Body of pancreas (tissue), 4 donors: Measurements from ENCODE around the gene KRT23. TPM values are rescaled to one million over a fixed set of nuclear protein-coding genes. Genes with fewer than 3 reads are reported as not detected.

Experiments used
- ATAC-seq: fragments of 150-250 bp; one replicate; pipeline ENCODE4 v1.9.1; 2016
- DNase-seq, 4 donors: peaks; one replicate each; pipeline ENCODE4 v3.0.0-alpha.2; 2019
- H3K27ac ChIP-seq, 4 donors: fragments of 200-600 bp; sonication (generic); 1 replicate in 3 of 4; 2 replicates in 1 of 4; pipeline versions ENCODE4 v1.5.1 to v1.6.1; 2016 to 2019; ENCODE audit warnings: mild to moderate bottlenecking in 1 of 4, mixed read lengths in 1 of 4, moderate library complexity in 1 of 4
- H3K27me3 ChIP-seq, 2 donors: fragments of 200-600 bp; sonication (generic); one replicate each; pipeline ENCODE4 v1.6.0; 2016; ENCODE audit warnings: mild to moderate bottlenecking in 1 of 2
- H3K36me3 ChIP-seq, 2 donors: fragments of 200-600 bp; sonication (generic); replicated peaks in 1 of 2; 2 replicates each; pipeline ENCODE4 v1.5.1; 2016; ENCODE audit warnings: low read depth in 2 of 2; ENCODE audit not compliant: insufficient read depth in 1 of 2
- H3K4me1 ChIP-seq: fragments of 200-600 bp; sonication (generic); one replicate; pipeline ENCODE4 v1.6.0; 2016
- H3K4me3 ChIP-seq, 2 donors: fragments of 200-600 bp; sonication (generic); 1 replicate in 1 of 2; 2 replicates in 1 of 2; pipeline ENCODE4 v1.5.1; 2016 to 2019
- H3K9me3 ChIP-seq, 3 donors: fragments of 200-600 bp; sonication (generic); 1 replicate in 2 of 3; 2 replicates in 1 of 3; pipeline ENCODE4 v1.5.1; 2016
- POLR2A ChIP-seq, 3 donors: fragments of 450-650 bp; IDR thresholded peaks; one replicate each; pipeline ENCODE4 v1.6.1; 2016; ENCODE audit warnings: antibody characterized with exemption in 3 of 3, mild to moderate bottlenecking in 2 of 3
- WGBS, 2 donors: methylation state at CpG; one replicate each; pipeline ENCODE4 v1.1.5; 2017; 5-methylcytosine and 5-hydroxymethylcytosine counted together
- intact Hi-C: fragments of 100-400 bp; cut with DNase I; formaldehyde crosslinking; loops from one replicate; pipeline ENCODE4 v1.15.1; 2023
- total RNA-seq, 2 donors: library from RNA; depleted of rRNA; stranded (reverse); fragments of >200 nt; gene quantifications; one replicate each; pipeline ENCODE4 v1.1.0, GENCODE V29; 2016
- TF ChIP-seq, protein P1 (sequence below), 7 experiments: fragments of 450-650 bp in 4 of 7; fragments of 200-600 bp in 3 of 7; sonication (generic) in 3 of 7; IDR thresholded peaks; one replicate each; pipeline ENCODE4 v1.5.1; 2016 to 2019; ENCODE audit warnings: antibody characterized with exemption in 7 of 7

The KRT23 gene
- total RNA-seq, 2 donors from 2014 or later, result 2.3 to 9.6 TPM

DNA sequence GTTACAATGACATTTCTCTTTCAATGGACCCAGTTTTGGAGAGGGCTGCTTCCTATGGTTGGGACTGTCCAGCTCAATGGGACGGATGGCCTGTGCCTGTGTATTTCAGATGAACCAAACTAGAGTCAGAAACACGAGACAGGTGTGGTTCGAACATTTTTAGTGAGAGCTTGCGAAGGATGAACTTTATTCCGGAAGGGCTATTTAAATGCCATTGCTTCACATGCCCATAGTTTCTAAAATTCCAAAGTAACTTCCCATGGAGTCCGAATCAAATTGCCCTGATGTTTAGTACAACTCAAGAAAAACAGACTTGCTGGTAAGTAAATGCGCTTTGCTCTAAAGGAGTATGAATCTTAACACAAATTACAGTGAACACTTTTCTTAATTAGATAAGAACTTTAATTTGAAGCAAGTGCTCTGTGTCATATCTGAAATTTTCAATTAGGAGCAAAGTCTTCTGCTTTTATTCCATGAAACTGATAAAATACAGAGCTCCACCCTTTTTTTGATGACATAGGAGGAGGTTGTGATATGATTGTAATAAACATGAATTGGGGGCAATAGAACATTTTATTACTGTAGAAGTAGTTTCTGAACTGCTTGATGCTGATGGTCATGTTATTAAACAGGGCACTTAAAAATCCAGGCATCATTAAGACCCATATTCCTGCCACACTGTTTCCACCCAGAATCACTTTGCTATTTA lies 53.7 kb downstream of the KRT23 start:
- TF ChIP-seq, protein P1, sequence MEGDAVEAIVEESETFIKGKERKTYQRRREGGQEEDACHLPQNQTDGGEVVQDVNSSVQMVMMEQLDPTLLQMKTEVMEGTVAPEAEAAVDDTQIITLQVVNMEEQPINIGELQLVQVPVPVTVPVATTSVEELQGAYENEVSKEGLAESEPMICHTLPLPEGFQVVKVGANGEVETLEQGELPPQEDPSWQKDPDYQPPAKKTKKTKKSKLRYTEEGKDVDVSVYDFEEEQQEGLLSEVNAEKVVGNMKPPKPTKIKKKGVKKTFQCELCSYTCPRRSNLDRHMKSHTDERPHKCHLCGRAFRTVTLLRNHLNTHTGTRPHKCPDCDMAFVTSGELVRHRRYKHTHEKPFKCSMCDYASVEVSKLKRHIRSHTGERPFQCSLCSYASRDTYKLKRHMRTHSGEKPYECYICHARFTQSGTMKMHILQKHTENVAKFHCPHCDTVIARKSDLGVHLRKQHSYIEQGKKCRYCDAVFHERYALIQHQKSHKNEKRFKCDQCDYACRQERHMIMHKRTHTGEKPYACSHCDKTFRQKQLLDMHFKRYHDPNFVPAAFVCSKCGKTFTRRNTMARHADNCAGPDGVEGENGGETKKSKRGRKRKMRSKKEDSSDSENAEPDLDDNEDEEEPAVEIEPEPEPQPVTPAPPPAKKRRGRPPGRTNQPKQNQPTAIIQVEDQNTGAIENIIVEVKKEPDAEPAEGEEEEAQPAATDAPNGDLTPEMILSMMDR (IDR thresholded peaks at IDR 0.05), result no peak
- TF ChIP-seq POLR2A (IDR thresholded peaks at IDR 0.05), result no peak
- ATAC-seq (no peak), DNase-seq (no peak)
- no peak overlapping the region for H3K27ac ChIP-seq
- no peaks in the 10 kb centered on the region for H3K27me3 ChIP-seq
- no peaks in the 10 kb centered on the region for H3K4me1 ChIP-seq
- WGBS, 2 donors, result 72 to 85% methylated on average over 7 of the region's 7 CpGs
- no peaks in the 10 kb centered on the region for H3K9me3 ChIP-seq
- intact Hi-C loops, result no loop called here
- H3K36me3 ChIP-seq, result no peaks in the 10 kb centered on the region
- no peak overlapping the region for H3K4me3 ChIP-seq

DNA sequence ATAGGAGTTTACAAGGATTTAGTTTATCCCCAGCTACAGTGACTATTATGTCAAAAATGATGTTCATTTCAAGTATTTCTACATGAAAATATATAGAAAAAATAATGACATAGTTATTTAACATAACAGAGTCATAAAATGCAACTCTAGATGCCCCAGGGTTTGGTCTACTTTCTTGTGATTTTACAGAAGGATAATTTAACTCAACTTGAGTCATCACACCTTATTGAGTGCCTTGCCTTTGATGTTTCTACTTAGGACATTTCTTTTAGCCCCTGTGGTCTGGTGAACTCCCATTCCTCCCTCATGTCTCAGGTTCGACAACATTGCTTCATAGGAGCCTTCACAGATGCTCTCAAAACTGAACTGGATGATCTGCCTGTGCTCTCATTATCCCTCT lies 54.4 kb downstream of the KRT23 start:
- DNase-seq (no peak), ATAC-seq (no peak)
- no peak overlapping the region for H3K4me3 ChIP-seq
- H3K27me3 ChIP-seq, result no peaks in the 10 kb centered on the region
- no peaks in the 10 kb centered on the region for H3K36me3 ChIP-seq
- no peaks in the 10 kb centered on the region for H3K9me3 ChIP-seq
- intact Hi-C loops, result no loop called here
- no peak overlapping the region for H3K27ac ChIP-seq
- WGBS, 2 donors, result 32 to 65% methylated on average over 1 of the region's 1 CpG
- TF ChIP-seq, protein P1 (IDR thresholded peaks at IDR 0.05), result no peak
- TF ChIP-seq POLR2A (IDR thresholded peaks at IDR 0.05), result no peak
- H3K4me1 ChIP-seq, result no peaks in the 10 kb centered on the region

DNA sequence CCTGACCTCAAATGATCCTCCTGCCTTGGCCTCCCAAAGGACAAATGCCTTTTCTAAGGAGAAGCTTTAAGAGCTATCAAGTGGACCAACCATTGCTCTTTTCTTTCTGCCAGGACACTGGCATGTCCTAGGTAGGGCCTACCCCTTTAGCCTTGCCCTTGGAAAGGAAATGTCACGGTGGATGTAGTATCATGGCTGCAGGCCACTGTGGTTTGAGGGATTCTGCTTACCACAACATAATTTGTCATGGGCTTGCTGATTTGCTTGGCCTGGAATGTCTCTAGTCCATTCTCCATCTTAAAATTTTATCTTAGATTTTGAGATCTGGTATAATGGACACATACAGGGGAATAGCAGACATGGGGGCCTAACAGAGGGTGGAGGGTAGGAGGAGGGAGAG lies 58.4 kb downstream of the KRT23 start:
- TF ChIP-seq, protein P1 (IDR thresholded peaks at IDR 0.05), result no peak
- no peak for TF ChIP-seq POLR2A (IDR thresholded peaks at IDR 0.05)
- no peaks in the 10 kb centered on the region for H3K4me1 ChIP-seq
- WGBS, 2 donors, result 76 to 100% methylated on average over 1 of the region's 1 CpG
- no peaks in the 10 kb centered on the region for H3K36me3 ChIP-seq
- no peaks in the 10 kb centered on the region for H3K27me3 ChIP-seq
- DNase-seq (no peak), ATAC-seq (no peak)
- no peaks in the 10 kb centered on the region for H3K9me3 ChIP-seq
- no peak overlapping the region for H3K4me3 ChIP-seq
- no peak overlapping the region for H3K27ac ChIP-seq
- intact Hi-C loops, result no loop called here

- TF ChIP-seq POLR2A (IDR thresholded peaks at IDR 0.05), result no peak
- TF ChIP-seq, protein P1 (IDR thresholded peaks at IDR 0.05), result no peak
- H3K9me3 ChIP-seq, result no peaks in the 10 kb centered on the region
- H3K4me1 ChIP-seq, result no peaks in the 10 kb centered on the region
- ATAC-seq, result no peak
- H3K4me3 ChIP-seq, result no peak overlapping the region
- 82% methylated on average over 9 of the region's 9 CpGs for WGBS, 2 donors
- H3K36me3 ChIP-seq, result no peaks in the 10 kb centered on the region
- no peak overlapping the region for H3K27ac ChIP-seq
- no peak for DNase-seq
- H3K27me3 ChIP-seq, result no peaks in the 10 kb centered on the region
- intact Hi-C loops, result no loop called here
These were observed 59.4 kb downstream of the KRT23 start for GRCh38 chr17:40878044-40878443.

DNA sequence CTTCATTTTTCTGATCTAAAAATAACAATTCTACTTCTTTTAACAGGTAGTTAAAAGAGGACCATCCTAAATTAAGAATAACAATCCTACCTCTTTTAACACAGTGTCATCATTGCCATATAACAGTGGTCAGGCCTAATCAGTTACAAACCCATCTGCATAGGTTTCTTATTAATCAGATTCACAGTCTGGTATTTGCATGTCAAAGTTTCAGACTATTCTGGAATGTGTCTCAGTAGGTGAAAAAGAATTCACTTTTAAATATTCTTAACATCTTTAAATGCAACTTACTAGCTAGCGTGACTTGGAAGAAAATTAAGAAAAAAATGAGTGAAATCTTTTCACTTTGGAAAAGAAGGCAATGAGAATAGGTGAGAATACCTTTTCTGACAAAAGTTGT lies 63.6 kb downstream of the KRT23 start:
- no peak for DNase-seq
- 86 to 93% methylated on average over 1 of the region's 1 CpG for WGBS, 2 donors
- no peak for ATAC-seq
- H3K4me1 ChIP-seq, result no peaks in the 10 kb centered on the region
- H3K9me3 ChIP-seq, result no peaks in the 10 kb centered on the region
- no peak overlapping the region for H3K27ac ChIP-seq
- no peaks in the 10 kb centered on the region for H3K36me3 ChIP-seq
- intact Hi-C loops, result no loop called here
- TF ChIP-seq, protein P1 (IDR thresholded peaks at IDR 0.05), result no peak
- TF ChIP-seq POLR2A (IDR thresholded peaks at IDR 0.05), result no peak
- no peak overlapping the region for H3K4me3 ChIP-seq
- H3K27me3 ChIP-seq, result no peaks in the 10 kb centered on the region
